Measurements from ENCODE around the gene CPTP.

DNA sequence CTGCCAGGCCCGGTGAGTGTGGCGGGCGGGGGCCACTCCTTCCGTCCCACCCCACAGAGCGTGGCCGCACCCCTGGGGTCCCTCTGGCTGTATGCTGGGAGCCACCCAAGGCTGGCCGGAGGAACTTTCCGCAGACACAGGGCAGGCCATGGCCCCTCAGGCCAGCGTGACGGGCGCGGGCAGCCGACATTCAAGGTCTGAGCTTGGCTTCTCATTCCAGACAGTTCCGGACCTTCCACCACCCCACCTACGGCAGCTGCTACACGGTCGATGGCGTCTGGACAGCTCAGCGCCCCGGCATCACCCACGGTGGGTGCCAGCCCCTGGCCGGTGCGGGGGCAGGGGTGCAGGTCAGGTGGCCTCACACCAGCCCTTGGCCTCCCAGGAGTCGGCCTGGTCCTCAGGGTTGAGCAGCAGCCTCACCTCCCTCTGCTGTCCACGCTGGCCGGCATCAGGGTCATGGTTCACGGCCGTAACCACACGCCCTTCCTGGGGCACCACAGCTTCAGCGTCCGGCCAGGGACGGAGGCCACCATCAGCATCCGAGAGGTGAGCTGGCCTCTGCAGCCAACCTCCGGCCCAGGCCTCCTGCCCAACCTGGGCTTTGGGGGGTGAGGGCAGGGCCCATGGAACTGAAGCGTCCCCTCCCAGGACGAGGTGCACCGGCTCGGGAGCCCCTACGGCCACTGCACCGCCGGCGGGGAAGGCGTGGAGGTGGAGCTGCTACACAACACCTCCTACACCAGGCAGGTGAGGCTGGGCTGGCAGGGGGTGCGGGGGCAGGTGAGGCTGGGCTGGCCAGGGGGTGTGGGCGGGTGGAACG is 37.1 kb upstream of the CPTP start:
- TF ChIP-seq, protein P1, sequence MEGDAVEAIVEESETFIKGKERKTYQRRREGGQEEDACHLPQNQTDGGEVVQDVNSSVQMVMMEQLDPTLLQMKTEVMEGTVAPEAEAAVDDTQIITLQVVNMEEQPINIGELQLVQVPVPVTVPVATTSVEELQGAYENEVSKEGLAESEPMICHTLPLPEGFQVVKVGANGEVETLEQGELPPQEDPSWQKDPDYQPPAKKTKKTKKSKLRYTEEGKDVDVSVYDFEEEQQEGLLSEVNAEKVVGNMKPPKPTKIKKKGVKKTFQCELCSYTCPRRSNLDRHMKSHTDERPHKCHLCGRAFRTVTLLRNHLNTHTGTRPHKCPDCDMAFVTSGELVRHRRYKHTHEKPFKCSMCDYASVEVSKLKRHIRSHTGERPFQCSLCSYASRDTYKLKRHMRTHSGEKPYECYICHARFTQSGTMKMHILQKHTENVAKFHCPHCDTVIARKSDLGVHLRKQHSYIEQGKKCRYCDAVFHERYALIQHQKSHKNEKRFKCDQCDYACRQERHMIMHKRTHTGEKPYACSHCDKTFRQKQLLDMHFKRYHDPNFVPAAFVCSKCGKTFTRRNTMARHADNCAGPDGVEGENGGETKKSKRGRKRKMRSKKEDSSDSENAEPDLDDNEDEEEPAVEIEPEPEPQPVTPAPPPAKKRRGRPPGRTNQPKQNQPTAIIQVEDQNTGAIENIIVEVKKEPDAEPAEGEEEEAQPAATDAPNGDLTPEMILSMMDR (IDR thresholded peaks at IDR 0.05), result no peak
- TF ChIP-seq, protein P2, sequence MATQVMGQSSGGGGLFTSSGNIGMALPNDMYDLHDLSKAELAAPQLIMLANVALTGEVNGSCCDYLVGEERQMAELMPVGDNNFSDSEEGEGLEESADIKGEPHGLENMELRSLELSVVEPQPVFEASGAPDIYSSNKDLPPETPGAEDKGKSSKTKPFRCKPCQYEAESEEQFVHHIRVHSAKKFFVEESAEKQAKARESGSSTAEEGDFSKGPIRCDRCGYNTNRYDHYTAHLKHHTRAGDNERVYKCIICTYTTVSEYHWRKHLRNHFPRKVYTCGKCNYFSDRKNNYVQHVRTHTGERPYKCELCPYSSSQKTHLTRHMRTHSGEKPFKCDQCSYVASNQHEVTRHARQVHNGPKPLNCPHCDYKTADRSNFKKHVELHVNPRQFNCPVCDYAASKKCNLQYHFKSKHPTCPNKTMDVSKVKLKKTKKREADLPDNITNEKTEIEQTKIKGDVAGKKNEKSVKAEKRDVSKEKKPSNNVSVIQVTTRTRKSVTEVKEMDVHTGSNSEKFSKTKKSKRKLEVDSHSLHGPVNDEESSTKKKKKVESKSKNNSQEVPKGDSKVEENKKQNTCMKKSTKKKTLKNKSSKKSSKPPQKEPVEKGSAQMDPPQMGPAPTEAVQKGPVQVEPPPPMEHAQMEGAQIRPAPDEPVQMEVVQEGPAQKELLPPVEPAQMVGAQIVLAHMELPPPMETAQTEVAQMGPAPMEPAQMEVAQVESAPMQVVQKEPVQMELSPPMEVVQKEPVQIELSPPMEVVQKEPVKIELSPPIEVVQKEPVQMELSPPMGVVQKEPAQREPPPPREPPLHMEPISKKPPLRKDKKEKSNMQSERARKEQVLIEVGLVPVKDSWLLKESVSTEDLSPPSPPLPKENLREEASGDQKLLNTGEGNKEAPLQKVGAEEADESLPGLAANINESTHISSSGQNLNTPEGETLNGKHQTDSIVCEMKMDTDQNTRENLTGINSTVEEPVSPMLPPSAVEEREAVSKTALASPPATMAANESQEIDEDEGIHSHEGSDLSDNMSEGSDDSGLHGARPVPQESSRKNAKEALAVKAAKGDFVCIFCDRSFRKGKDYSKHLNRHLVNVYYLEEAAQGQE (IDR thresholded peaks at IDR 0.05; ENCODE audit: insufficient read depth in 1 of 2, low read depth in 2 of 2, low read length in 1 of 2), result no peak
- TF ChIP-seq TCF7L2 (IDR thresholded peaks at IDR 0.05; ENCODE audit: low read depth, low read length), result no peak
- no peak for TF ChIP-seq POLR2AphosphoS5 (IDR thresholded peaks at IDR 0.05; ENCODE audit: low read depth, low read length)
- TF ChIP-seq SIN3A (IDR thresholded peaks at IDR 0.05; ENCODE audit: borderline replicate concordance, insufficient read depth, low read depth, low read length), result no peak
